ENCODE results near the gene HOXC12.

The HOXC12 gene

GRCh38 chr12:53942467-53942997 lies 12.2 kb upstream of the HOXC12 start:
- TF ChIP-seq CTCF (conservative IDR thresholded peaks at IDR 0.05; ENCODE audit: low read depth, low read length) = no peak
- no peak overlapping the region for H3K4me3 ChIP-seq (ENCODE audit: low read depth, low read length)
- DNase-seq (ENCODE audit: low read depth) = no peak

- DNase-seq (ENCODE audit: low read depth) = no peak
- no peak for TF ChIP-seq CTCF (conservative IDR thresholded peaks at IDR 0.05; ENCODE audit: low read depth, low read length)
- H3K4me3 ChIP-seq (ENCODE audit: low read depth, low read length) = no peak overlapping the region
These were observed 10.5 kb upstream of the HOXC12 start for GRCh38 chr12:53944209-53944608.

- DNase-seq (ENCODE audit: low read depth) = no peak
- no peak overlapping the region for H3K4me3 ChIP-seq (ENCODE audit: low read depth, low read length)
- TF ChIP-seq CTCF (conservative IDR thresholded peaks at IDR 0.05; ENCODE audit: low read depth, low read length) = no peak
These were observed 9.5 kb upstream of the HOXC12 start for GRCh38 chr12:53944907-53945847.

- no peak for TF ChIP-seq CTCF (conservative IDR thresholded peaks at IDR 0.05; ENCODE audit: low read depth, low read length)
- no peak overlapping the region for H3K4me3 ChIP-seq (ENCODE audit: low read depth, low read length)
- no peak for DNase-seq (ENCODE audit: low read depth)
These were observed 7.0 kb upstream of the HOXC12 start for GRCh38 chr12:53947743-53948142.

GRCh38 chr12:53948650-53949593 lies 5.8 kb upstream of the HOXC12 start:
- TF ChIP-seq CTCF (conservative IDR thresholded peaks at IDR 0.05; ENCODE audit: low read depth, low read length) = no peak
- DNase-seq (ENCODE audit: low read depth) = no peak
- no peak overlapping the region for H3K4me3 ChIP-seq (ENCODE audit: low read depth, low read length)

- no peak overlapping the region for H3K4me3 ChIP-seq (ENCODE audit: low read depth, low read length)
- TF ChIP-seq CTCF (conservative IDR thresholded peaks at IDR 0.05; ENCODE audit: low read depth, low read length) = no peak
- DNase-seq (ENCODE audit: low read depth) = no peak
These were observed 4.9 kb upstream of the HOXC12 start for GRCh38 chr12:53949631-53950436.

All from choroid plexus epithelial cell (primary cell).